CD14-positive monocyte (primary cell): ENCODE results near the gene IFI27. TPM values are rescaled to one million over a fixed set of nuclear protein-coding genes. Genes with fewer than 3 reads are reported as not detected.

Experiments
- DNase-seq, 3 donors: peaks; one replicate each; pipeline ENCODE4 v3.0.0-alpha.2; 2011 to 2022
- H2AFZ ChIP-seq: 2 replicates; pipeline ENCODE4 v1.6.0; 2012; ENCODE audit warnings: mild to moderate bottlenecking, low read depth, low read length, inconsistent platforms; ENCODE audit not compliant: insufficient read depth, poor library complexity, severe bottlenecking
- H3K27ac ChIP-seq, 2 donors: 1 replicate in 1 of 2; 2 replicates in 1 of 2; pipeline ENCODE4 v1.5.1; 2012 to 2013; ENCODE audit warnings: low read length in 2 of 2, control low read depth in 1 of 2, inconsistent platforms in 1 of 2, low read depth in 1 of 2, mild to moderate bottlenecking in 1 of 2
- H3K27me3 ChIP-seq, 2 donors: one replicate each; pipeline versions ENCODE4 v1.6.0 to v1.6.1; 2011 to 2013; ENCODE audit warnings: low read length in 2 of 2; ENCODE audit not compliant: control insufficient read depth in 2 of 2, insufficient read depth in 2 of 2
- H3K36me3 ChIP-seq, 2 donors: replicated peaks in 1 of 2; 1 replicate in 1 of 2; 2 replicates in 1 of 2; pipeline versions ENCODE4 v1.5.1 to v1.6.1; 2012 to 2013; ENCODE audit warnings: low read length in 2 of 2, control low read depth in 1 of 2, inconsistent platforms in 1 of 2, mild to moderate bottlenecking in 1 of 2; ENCODE audit not compliant: insufficient read depth in 2 of 2, control insufficient read depth in 1 of 2
- H3K4me1 ChIP-seq, 2 donors: 1 replicate in 1 of 2; 2 replicates in 1 of 2; pipeline versions ENCODE4 v1.5.1 to v1.6.1; 2012 to 2013; ENCODE audit warnings: low read length in 2 of 2, control low read depth in 1 of 2, inconsistent platforms in 1 of 2, mild to moderate bottlenecking in 1 of 2, moderate library complexity in 1 of 2; ENCODE audit not compliant: insufficient read depth in 2 of 2, control insufficient read depth in 1 of 2
- H3K4me2 ChIP-seq: replicated peaks from 2 replicates; pipeline ENCODE3; 2012; ENCODE audit warnings: low read length, moderate library complexity, mild to moderate bottlenecking; ENCODE audit not compliant: poor library complexity, severe bottlenecking; ENCODE audit errors: extremely low read depth
- H3K4me3 ChIP-seq, 3 experiments: fragments of 200-600 bp in 1 of 3; sonication (generic) in 1 of 3; replicated peaks in 1 of 3; 1 replicate in 2 of 3; 2 replicates in 1 of 3; pipeline ENCODE4 v1.5.1; 2011 to 2013; ENCODE audit warnings: low read length in 3 of 3, mild to moderate bottlenecking in 3 of 3, control low read depth in 2 of 3, low read depth in 2 of 3, inconsistent platforms in 1 of 3, moderate library complexity in 1 of 3
- H3K79me2 ChIP-seq: 2 replicates; pipeline ENCODE4 v1.6.0; 2012; ENCODE audit warnings: mild to moderate bottlenecking, control low read depth, inconsistent platforms, low read length, moderate library complexity; ENCODE audit not compliant: insufficient read depth
- H3K9ac ChIP-seq: 2 replicates; pipeline ENCODE4 v1.6.0; 2017; ENCODE audit warnings: low read length, mild to moderate bottlenecking; ENCODE audit not compliant: insufficient read depth, poor library complexity, severe bottlenecking
- H3K9me3 ChIP-seq, 2 donors: replicated peaks in 1 of 2; 1 replicate in 1 of 2; 2 replicates in 1 of 2; pipeline versions ENCODE4 v1.5.1 to v1.6.1; 2012 to 2013; ENCODE audit warnings: low read length in 2 of 2, control low read depth in 1 of 2; ENCODE audit not compliant: control insufficient read depth in 1 of 2, insufficient read depth in 1 of 2
- H4K20me1 ChIP-seq: 2 replicates; pipeline ENCODE4 v1.6.0; 2012; ENCODE audit warnings: mild to moderate bottlenecking, low read length, control low read depth, moderate library complexity; ENCODE audit not compliant: insufficient read depth
- H3K27ac Mint-ChIP-seq, 7 donors: one replicate each; pipeline ENCODE4 v1.8.0; 2020; ENCODE audit warnings: mild to moderate bottlenecking in 7 of 7, mixed read lengths in 7 of 7, moderate library complexity in 6 of 7, inconsistent platforms in 2 of 7
- H3K27me3 Mint-ChIP-seq, 3 donors: one replicate each; pipeline ENCODE4 v1.8.0; 2021 to 2022; ENCODE audit warnings: low read depth in 3 of 3, mild to moderate bottlenecking in 3 of 3, mixed read lengths in 3 of 3, moderate library complexity in 3 of 3, inconsistent platforms in 1 of 3
- H3K36me3 Mint-ChIP-seq, 2 donors: one replicate each; pipeline ENCODE4 v1.8.0; 2020; ENCODE audit warnings: mixed read lengths in 2 of 2, inconsistent platforms in 1 of 2, mild to moderate bottlenecking in 1 of 2
- H3K4me1 Mint-ChIP-seq: one replicate; pipeline ENCODE4 v1.8.0; 2020; ENCODE audit warnings: mild to moderate bottlenecking, mixed read lengths
- H3K4me3 Mint-ChIP-seq, 2 donors: one replicate each; pipeline ENCODE4 v1.8.0; 2020; ENCODE audit warnings: mild to moderate bottlenecking in 2 of 2, mixed read lengths in 2 of 2, moderate library complexity in 1 of 2
- H3K9me3 Mint-ChIP-seq, 7 donors: one replicate each; pipeline ENCODE4 v1.8.0; 2020 to 2022; ENCODE audit warnings: mixed read lengths in 7 of 7, mild to moderate bottlenecking in 6 of 7, moderate library complexity in 6 of 7, inconsistent platforms in 2 of 7
- WGBS: methylation state at CpG from one replicate; pipeline ENCODE4 v1.1.5; 2013; ENCODE audit warnings: missing lambda C conversion rate; ENCODE audit not compliant: insufficient coverage; 5-methylcytosine and 5-hydroxymethylcytosine counted together
- intact Hi-C, 2 donors: fragments of 100-400 bp; cut with micrococcal nuclease; formaldehyde crosslinking; loops; one replicate each; pipeline versions ENCODE4 v1.15.0 to v1.15.1; 2023
- polyA plus RNA-seq, 3 donors: library from polyadenylated mRNA; depleted of rRNA in 1 of 3; unstranded in 2 of 3; stranded (reverse) in 1 of 3; fragments of 300-500 nt in 2 of 3; fragments of >200 nt in 1 of 3; fragmentation: Illumina TruSeq in 2 of 3; gene quantifications; 1 replicate in 2 of 3; 2 replicates in 1 of 3; pipeline ENCODE4 v1.2.3, GENCODE V29; 2012 to 2021
- TF ChIP-seq, protein P1 (sequence below): fragments of 200-600 bp; IDR thresholded peaks from one replicate; pipeline ENCODE4 v1.8.0; 2022; ENCODE audit warnings: antibody characterized with exemption, mild to moderate bottlenecking

Gene IFI27
- polyA plus RNA-seq, 3 donors: 3.0 to 3.9 (median 3.3) TPM

DNA sequence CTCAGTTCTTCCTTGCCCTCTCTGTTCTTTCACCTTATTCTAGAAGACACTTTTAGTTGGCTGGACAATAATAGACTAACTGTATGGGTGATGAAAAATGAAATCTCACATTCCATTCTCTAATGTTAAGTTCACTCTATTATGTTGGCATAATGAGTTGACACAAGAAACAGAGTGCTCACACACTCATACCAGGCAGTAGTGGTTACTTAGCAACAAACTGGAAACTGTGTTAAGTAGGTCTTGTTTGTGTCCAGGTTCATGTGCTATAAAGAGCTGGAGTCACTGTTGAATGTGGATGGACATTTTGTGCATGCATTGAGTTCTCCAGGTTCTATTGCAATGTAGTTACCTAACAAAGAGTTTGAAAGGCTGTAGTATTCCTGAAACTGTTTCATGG lies 46.7 kb downstream of the IFI27 start:
- no peak overlapping the region for H3K27ac ChIP-seq
- peaks cover 22 to 27% of the 10 kb centered on the region in 2 donors for H3K4me1 ChIP-seq
- peaks cover 43% of the 10 kb centered on the region for H3K4me1 Mint-ChIP-seq
- peaks cover 0 to 9% (median 5%) of the 10 kb centered on the region in 7 donors for H3K9me3 Mint-ChIP-seq
- H3K9ac ChIP-seq: no peak overlapping the region
- H3K79me2 ChIP-seq: no peaks in the 10 kb centered on the region
- H3K36me3 ChIP-seq: no peaks in the 10 kb centered on the region
- TF ChIP-seq, protein P1, sequence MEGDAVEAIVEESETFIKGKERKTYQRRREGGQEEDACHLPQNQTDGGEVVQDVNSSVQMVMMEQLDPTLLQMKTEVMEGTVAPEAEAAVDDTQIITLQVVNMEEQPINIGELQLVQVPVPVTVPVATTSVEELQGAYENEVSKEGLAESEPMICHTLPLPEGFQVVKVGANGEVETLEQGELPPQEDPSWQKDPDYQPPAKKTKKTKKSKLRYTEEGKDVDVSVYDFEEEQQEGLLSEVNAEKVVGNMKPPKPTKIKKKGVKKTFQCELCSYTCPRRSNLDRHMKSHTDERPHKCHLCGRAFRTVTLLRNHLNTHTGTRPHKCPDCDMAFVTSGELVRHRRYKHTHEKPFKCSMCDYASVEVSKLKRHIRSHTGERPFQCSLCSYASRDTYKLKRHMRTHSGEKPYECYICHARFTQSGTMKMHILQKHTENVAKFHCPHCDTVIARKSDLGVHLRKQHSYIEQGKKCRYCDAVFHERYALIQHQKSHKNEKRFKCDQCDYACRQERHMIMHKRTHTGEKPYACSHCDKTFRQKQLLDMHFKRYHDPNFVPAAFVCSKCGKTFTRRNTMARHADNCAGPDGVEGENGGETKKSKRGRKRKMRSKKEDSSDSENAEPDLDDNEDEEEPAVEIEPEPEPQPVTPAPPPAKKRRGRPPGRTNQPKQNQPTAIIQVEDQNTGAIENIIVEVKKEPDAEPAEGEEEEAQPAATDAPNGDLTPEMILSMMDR: no peak
- H3K4me3 Mint-ChIP-seq: no peak overlapping the region
- peaks cover 0 to 2% of the 10 kb centered on the region in 2 donors for H3K36me3 Mint-ChIP-seq
- no peak overlapping the region for H2AFZ ChIP-seq
- no peak overlapping the region for H3K27ac Mint-ChIP-seq
- H3K9me3 ChIP-seq: peaks cover 0 to 6% of the 10 kb centered on the region in 2 donors
- H3K4me2 ChIP-seq: no peak overlapping the region
- no peak overlapping the region for H3K4me3 ChIP-seq
- DNase-seq: no peak
- H3K27me3 Mint-ChIP-seq: peaks cover 0 to 3% (median 3%) of the 10 kb centered on the region in 3 donors
- no peaks in the 10 kb centered on the region for H4K20me1 ChIP-seq
- H3K27me3 ChIP-seq: no peaks in the 10 kb centered on the region
- intact Hi-C loops: no loop called here

DNA sequence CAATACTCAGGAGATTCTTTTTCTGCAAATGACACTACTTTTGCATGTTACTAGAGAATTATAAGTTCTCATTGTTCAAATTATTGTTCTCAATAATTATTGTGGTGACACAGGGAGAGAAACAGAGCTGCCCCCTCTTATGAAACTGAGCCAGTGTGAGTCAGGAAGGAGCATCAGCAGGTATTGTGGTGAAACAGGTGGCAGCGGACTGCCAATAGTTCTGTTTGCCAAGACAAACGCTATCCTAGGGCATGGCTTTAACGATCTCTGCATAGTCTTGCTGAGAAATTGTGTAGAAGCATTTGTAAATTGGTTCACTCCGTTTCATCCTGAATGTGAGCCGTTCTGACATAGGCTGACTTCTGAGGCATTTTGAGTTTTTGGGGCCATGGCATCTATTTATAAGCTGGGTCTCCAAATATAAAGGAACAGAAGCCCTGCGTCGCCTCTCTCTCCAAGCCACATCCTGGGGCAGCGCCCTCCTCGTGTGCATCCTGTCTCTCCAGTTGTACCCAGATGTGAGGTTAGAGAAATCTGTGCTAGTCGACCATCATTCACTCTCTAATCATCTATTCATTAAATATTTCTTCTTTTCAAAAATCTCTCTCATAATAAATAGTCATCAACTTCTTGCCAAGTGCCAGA lies 47.8 kb downstream of the IFI27 start:
- 49% methylated on average over 5 of the region's 10 CpGs for WGBS
- H4K20me1 ChIP-seq: no peaks in the 10 kb centered on the region
- no peaks in the 10 kb centered on the region for H3K27me3 ChIP-seq
- TF ChIP-seq, protein P1: no peak
- no peak overlapping the region for H3K9ac ChIP-seq
- peaks cover 0 to 2% of the 10 kb centered on the region in 2 donors for H3K36me3 Mint-ChIP-seq
- H3K27ac ChIP-seq: no peak overlapping the region
- no peak overlapping the region for H3K4me3 ChIP-seq
- H3K4me1 Mint-ChIP-seq: peaks cover 55% of the 10 kb centered on the region
- peaks cover 0 to 6% of the 10 kb centered on the region in 2 donors for H3K9me3 ChIP-seq
- peak overlapping the region in 1 of 7 donors; percentile 59 for H3K27ac Mint-ChIP-seq
- H3K9me3 Mint-ChIP-seq: peaks cover 0 to 9% (median 5%) of the 10 kb centered on the region in 7 donors
- peaks cover 30 to 36% of the 10 kb centered on the region in 2 donors for H3K4me1 ChIP-seq
- H3K4me3 Mint-ChIP-seq: no peak overlapping the region
- no peaks in the 10 kb centered on the region for H3K79me2 ChIP-seq
- DNase-seq: no peak
- H3K4me2 ChIP-seq: no peak overlapping the region
- intact Hi-C loops: no loop called here
- no peaks in the 10 kb centered on the region for H3K36me3 ChIP-seq
- H2AFZ ChIP-seq: peak overlapping the region; percentile 23
- peaks cover 0 to 3% (median 3%) of the 10 kb centered on the region in 3 donors for H3K27me3 Mint-ChIP-seq
